ENCODE results near the gene FBXL5.

FBXL5 gene

DNA sequence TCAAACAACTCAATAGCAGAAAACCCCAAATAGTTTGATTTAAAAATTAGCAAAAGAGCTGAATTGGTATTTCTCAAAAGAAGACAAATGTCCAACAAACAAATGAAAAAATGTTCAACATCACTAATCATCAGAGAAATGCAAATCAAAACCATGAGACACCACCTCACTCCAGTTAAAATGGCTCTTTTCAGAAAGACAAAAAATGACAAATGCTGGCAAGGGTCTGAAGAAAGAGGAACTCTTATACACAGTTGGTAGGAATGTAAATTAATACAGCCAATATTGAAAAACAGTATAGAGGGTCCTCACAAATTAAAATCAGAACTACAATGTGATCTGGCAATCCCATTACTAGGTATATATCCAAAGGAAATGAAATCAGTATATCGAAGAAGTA lies 70.4 kb downstream of the FBXL5 start:
- no peak for DNase-seq (ENCODE audit: insufficient read length, low spot score)
- no peak for FAIRE-seq
- TF ChIP-seq POLR2AphosphoS5 (IDR thresholded peaks at IDR 0.05; ENCODE audit: low read depth, low read length), result no peak
- no peak for TF ChIP-seq POU2F2 (IDR thresholded peaks at IDR 0.05; ENCODE audit: low read depth, low read length)

DNA sequence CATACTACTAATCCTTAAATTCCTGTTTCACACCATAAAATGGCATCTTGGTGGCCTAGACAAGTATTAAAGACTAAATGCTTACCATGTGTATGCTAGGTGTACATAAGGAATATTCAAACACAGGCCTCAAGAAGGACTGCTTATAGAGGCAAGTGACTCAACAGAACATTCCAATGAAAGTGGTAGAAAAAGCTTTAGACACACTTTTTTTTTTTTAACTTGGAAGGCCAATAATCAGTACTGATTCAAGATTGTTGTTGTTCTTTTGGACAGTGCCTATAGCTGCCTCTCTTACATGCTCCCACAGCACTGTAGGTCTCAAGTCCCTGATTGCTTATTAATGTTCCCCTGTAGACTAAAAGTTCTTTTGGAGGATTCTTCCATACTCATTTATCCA lies 77.6 kb downstream of the FBXL5 start:
- no peak for DNase-seq (ENCODE audit: insufficient read length, low spot score)
- FAIRE-seq, result no peak
- TF ChIP-seq POLR2A (IDR thresholded peaks at IDR 0.05; ENCODE audit: low read depth, low read length), result no peak
- TF ChIP-seq PAX5 (IDR thresholded peaks at IDR 0.05; ENCODE audit: insufficient read depth, low read length, severe bottlenecking), result no peak
- no peak for TF ChIP-seq POLR2AphosphoS5 (IDR thresholded peaks at IDR 0.05; ENCODE audit: low read depth, low read length)
- TF ChIP-seq POU2F2 (IDR thresholded peaks at IDR 0.05; ENCODE audit: low read depth, low read length), result no peak
- no peak for TF ChIP-seq SPI1 (IDR thresholded peaks at IDR 0.05; ENCODE audit: low read depth, low read length)
- no peak for TF ChIP-seq TAF1 (IDR thresholded peaks at IDR 0.05; ENCODE audit: low read depth, low read length)

DNA sequence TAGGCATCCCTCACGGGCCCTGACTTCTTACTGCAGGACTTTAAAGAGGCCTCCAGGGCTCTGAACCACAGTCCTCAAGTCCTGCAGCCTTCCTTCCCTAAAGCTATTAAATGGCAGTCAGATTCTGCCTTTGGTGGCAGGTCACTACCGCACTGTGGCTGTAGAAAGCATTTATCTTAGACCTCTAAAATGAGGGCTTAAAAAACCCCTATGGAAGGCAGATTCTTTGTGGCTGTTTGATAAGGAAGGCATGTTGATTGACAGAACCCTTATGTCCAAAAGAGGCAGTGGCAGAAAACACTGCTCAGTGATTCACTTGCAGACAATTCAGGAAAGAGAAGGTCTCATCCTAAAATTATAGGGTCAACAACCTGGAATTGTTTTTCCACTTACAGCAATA lies 79.2 kb downstream of the FBXL5 start:
- FAIRE-seq (no peak), DNase-seq (ENCODE audit: insufficient read length, low spot score) (no peak)
- TF ChIP-seq POLR2A (IDR thresholded peaks at IDR 0.05; ENCODE audit: low read depth, low read length) (no peak), POLR2AphosphoS5 (IDR thresholded peaks at IDR 0.05; ENCODE audit: low read depth, low read length) (no peak), SPI1 (IDR thresholded peaks at IDR 0.05; ENCODE audit: low read depth, low read length) (no peak), TAF1 (IDR thresholded peaks at IDR 0.05; ENCODE audit: low read depth, low read length) (no peak), POU2F2 (IDR thresholded peaks at IDR 0.05; ENCODE audit: low read depth, low read length) (no peak), PAX5 (IDR thresholded peaks at IDR 0.05; ENCODE audit: insufficient read depth, low read length, severe bottlenecking) (no peak)

DNA sequence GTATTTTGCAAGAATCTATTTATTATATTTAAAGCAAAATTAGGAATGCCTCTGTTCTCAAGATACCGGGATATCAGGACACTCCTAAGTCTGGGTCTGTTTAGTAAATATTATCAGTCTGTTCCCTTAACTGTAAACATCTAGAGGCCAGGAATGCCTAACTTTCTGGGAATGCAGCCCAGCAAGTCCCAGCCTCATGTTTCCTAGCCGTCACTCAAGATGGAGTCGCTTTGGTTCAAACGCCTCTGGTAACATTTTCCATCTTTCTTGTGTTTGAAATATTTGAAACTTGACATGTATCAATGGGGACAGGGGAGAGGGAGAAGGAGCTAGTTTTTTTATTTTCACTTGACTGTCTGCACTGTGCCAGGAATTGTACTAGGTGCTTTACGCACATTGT lies 85.4 kb downstream of the FBXL5 start:
- no peak for FAIRE-seq
- TF ChIP-seq POU2F2 (IDR thresholded peaks at IDR 0.05; ENCODE audit: low read depth, low read length) (no peak), SPI1 (IDR thresholded peaks at IDR 0.05; ENCODE audit: low read depth, low read length) (no peak), PAX5 (IDR thresholded peaks at IDR 0.05; ENCODE audit: insufficient read depth, low read length, severe bottlenecking) (no peak), POLR2A (IDR thresholded peaks at IDR 0.05; ENCODE audit: low read depth, low read length) (no peak), TAF1 (IDR thresholded peaks at IDR 0.05; ENCODE audit: low read depth, low read length) (no peak), POLR2AphosphoS5 (IDR thresholded peaks at IDR 0.05; ENCODE audit: low read depth, low read length) (no peak)
- no peak for DNase-seq (ENCODE audit: insufficient read length, low spot score)

DNA sequence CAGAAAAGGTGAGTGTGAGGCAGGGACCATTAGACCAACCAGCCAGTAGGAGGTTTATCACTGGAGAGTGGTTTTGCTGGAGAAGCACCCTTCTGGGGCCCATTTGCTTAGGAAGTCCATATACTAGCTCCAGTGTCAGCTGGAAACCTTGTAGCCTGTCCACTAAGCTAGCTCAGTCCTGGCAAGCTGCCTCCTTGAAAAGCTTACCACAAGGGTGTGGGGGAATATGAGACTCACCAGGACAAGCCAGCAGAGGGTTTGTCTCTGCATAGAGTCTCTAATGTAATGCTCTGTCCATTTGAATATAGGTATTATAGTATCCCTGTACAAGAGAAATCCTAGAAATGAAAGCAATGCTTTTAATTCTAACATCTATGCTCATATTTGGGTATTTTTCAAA lies 86.3 kb downstream of the FBXL5 start:
- FAIRE-seq, result no peak
- no peak for DNase-seq (ENCODE audit: insufficient read length, low spot score)
- no peak for TF ChIP-seq PAX5 (IDR thresholded peaks at IDR 0.05; ENCODE audit: insufficient read depth, low read length, severe bottlenecking)

DNA sequence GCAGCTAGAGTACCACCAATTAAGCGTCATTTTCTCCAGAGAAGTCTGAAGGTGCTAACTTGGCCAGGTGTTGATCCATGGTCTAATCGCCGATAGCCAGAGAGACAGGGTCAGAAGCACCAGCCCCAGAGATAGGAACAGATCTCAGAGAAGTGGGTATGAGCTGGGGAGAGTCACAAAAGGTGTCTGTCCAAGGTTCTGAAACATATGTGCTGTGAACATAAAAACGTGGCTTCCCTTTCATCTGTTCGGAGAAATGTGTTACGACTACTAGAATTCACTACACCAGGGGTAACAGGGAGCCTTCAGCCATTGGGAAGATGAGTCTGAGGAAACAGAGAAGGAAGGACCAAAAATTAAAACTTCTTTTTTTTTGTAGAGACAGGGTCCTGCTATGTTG lies 91.3 kb downstream of the FBXL5 start:
- FAIRE-seq (no peak), DNase-seq (ENCODE audit: insufficient read length, low spot score) (no peak)
- TF ChIP-seq PAX5 (IDR thresholded peaks at IDR 0.05; ENCODE audit: insufficient read depth, low read length, severe bottlenecking), result no peak
- TF ChIP-seq POU2F2 (IDR thresholded peaks at IDR 0.05; ENCODE audit: low read depth, low read length), result no peak
- TF ChIP-seq SPI1 (IDR thresholded peaks at IDR 0.05; ENCODE audit: low read depth, low read length), result no peak
- TF ChIP-seq POLR2A (IDR thresholded peaks at IDR 0.05; ENCODE audit: low read depth, low read length), result no peak
- no peak for TF ChIP-seq POLR2AphosphoS5 (IDR thresholded peaks at IDR 0.05; ENCODE audit: low read depth, low read length)
- no peak for TF ChIP-seq TAF1 (IDR thresholded peaks at IDR 0.05; ENCODE audit: low read depth, low read length)

DNA sequence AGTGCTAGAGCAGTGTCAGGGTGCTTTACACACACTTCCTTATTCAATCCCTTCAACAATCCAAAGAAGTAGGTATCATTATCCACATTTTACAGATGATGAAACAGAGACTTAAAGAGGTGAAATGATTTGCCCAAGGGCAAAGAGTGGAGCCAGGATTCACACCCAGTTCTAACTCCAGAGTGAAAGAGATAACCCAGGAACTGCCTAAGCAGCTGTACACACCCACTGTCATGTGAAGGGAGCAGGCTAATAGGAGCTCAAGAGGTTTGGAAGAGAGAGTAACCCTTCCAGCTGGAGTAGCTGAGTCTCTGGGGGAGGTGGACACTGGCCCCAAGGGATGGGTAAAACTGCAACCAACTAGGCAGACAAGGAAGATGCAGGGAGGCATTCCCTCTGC lies 92.5 kb downstream of the FBXL5 start:
- no peak for DNase-seq (ENCODE audit: insufficient read length, low spot score)
- TF ChIP-seq POLR2AphosphoS5 (IDR thresholded peaks at IDR 0.05; ENCODE audit: low read depth, low read length) (no peak), POU2F2 (IDR thresholded peaks at IDR 0.05; ENCODE audit: low read depth, low read length) (no peak), SPI1 (IDR thresholded peaks at IDR 0.05; ENCODE audit: low read depth, low read length) (no peak), PAX5 (IDR thresholded peaks at IDR 0.05; ENCODE audit: insufficient read depth, low read length, severe bottlenecking) (no peak), TAF1 (IDR thresholded peaks at IDR 0.05; ENCODE audit: low read depth, low read length) (no peak), POLR2A (IDR thresholded peaks at IDR 0.05; ENCODE audit: low read depth, low read length) (no peak)
- FAIRE-seq, result no peak

DNA sequence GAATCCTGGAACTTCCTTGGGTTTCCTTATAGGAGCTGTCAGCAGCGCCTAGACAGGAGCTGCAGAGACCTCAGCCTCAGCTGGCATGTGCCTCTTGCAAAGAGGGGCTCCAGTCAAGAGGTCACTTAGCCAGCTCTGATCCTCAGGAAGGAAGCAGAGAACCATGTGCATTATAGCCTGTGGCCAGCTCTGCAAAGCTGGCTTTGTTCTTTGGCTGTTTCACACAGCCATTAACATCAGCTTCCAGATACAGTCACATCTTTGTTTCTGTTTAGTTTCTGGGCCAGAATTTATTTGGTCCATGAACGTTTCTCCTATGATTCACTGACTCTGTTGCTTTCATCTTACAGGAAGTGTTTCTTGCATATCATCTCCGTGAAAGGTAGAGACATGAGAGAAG lies 93.0 kb downstream of the FBXL5 start:
- no peak for TF ChIP-seq TAF1 (IDR thresholded peaks at IDR 0.05; ENCODE audit: low read depth, low read length)
- no peak for TF ChIP-seq PAX5 (IDR thresholded peaks at IDR 0.05; ENCODE audit: insufficient read depth, low read length, severe bottlenecking)
- no peak for FAIRE-seq

DNA sequence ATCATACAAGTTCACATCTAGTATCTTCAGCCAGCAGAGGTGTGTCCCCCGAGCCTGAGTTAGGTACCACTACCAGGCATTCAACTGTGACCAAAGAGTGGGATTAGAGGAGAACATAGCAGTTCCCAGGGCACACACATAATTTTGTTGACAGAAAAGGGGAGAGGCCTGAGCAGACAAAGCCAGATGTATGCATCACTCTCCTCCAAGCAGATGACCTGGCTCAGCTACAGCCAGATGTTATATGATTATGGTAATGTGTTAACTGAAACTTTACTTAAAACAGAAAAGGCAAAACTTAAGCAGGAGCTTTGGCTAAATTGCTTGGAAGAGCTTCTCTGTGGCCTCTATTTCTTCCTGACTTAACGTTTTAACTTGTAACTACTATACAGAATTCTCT lies 96.6 kb downstream of the FBXL5 start:
- no peak for TF ChIP-seq SPI1 (IDR thresholded peaks at IDR 0.05; ENCODE audit: low read depth, low read length)
- no peak for TF ChIP-seq POLR2AphosphoS5 (IDR thresholded peaks at IDR 0.05; ENCODE audit: low read depth, low read length)
- TF ChIP-seq TAF1 (IDR thresholded peaks at IDR 0.05; ENCODE audit: low read depth, low read length), result no peak
- no peak for TF ChIP-seq POU2F2 (IDR thresholded peaks at IDR 0.05; ENCODE audit: low read depth, low read length)
- TF ChIP-seq PAX5 (IDR thresholded peaks at IDR 0.05; ENCODE audit: insufficient read depth, low read length, severe bottlenecking), result no peak
- TF ChIP-seq POLR2A (IDR thresholded peaks at IDR 0.05; ENCODE audit: low read depth, low read length), result no peak
- DNase-seq (ENCODE audit: insufficient read length, low spot score), result no peak
- no peak for FAIRE-seq

More for the DNA sequence above, 93.0 kb downstream of the FBXL5 start:
- no peak for DNase-seq (ENCODE audit: insufficient read length, low spot score)

DNA sequence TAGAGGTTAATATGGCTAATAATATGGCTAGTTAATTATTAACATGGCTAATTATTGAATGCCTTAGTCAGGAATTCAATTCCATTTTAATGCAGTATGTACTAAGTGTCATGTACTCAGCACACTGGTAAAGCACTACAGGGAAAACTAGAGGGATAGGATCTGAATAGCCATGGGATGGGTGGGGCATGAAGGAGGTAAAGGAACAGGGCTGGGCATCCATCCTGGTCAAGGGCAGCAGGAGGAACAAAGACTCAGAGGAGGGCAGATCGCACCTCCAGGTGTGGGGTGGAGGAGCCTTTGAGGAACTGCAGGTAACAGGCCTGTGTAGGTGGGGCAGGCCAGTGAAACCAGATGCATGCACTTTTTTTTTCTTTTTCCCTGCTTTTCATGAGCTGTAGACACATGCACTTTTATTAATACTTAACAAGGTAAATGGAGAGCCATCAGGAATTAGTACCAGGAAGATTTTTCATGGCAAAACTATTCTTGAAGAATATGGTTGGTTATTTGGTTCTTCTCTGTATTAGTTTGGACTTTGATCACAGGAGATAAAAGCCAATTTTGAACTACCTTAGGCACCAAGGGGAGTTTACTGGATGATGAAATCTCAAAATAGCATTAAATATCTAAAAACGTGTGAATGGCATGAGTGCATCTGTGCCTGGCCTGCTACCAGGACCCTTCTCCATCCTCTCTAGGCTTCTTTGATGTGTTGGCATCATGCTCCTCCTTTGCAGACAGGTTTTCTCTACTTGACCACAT lies 97.2 kb downstream of the FBXL5 start:
- DNase-seq (ENCODE audit: insufficient read length, low spot score) (no peak), FAIRE-seq (no peak)
- TF ChIP-seq POU2F2 (IDR thresholded peaks at IDR 0.05; ENCODE audit: low read depth, low read length) (no peak), SPI1 (IDR thresholded peaks at IDR 0.05; ENCODE audit: low read depth, low read length) (no peak)
